Measurements from ENCODE around the gene NLRC4. TPM values are rescaled to one million over a fixed set of nuclear protein-coding genes. Genes with fewer than 3 reads are reported as not detected.
"Not testable (repeated sequence)": the region's sequence is repeated elsewhere in the genome, so short reads cannot be mapped to it uniquely, and the experiment has no call there.

NLRC4 gene
- total RNA-seq, 3 donors from 2014 or later = 0.46 to 1.8 (median 1.5) TPM

- H3K4me3 ChIP-seq = no peak overlapping the region
- intact Hi-C loops (cut with DNase I, micrococcal nuclease) = no loop called here
- no peaks in the 10 kb centered on the region for H3K9me3 ChIP-seq
- DNase-seq = no peak
- ATAC-seq = no peak
- H3K4me1 ChIP-seq (ENCODE audit: low read depth) = no peaks in the 10 kb centered on the region
- TF ChIP-seq CTCF (IDR thresholded peaks at IDR 0.05) = no peak
- H3K36me3 ChIP-seq (ENCODE audit: low read depth) = no peaks in the 10 kb centered on the region
These were observed 41.7 kb downstream of the NLRC4 start for GRCh38 chr2:32222966-32223365.

GRCh38 chr2:32220445-32220844 is 44.2 kb downstream of the NLRC4 start:
- intact Hi-C loops (cut with DNase I, micrococcal nuclease) = no loop called here
- DNase-seq (no peak), ATAC-seq (no peak)
- Histone ChIP-seq H3K4me1 (ENCODE audit: low read depth) (no peaks in the 10 kb centered on the region), H3K36me3 (ENCODE audit: low read depth) (no peaks in the 10 kb centered on the region), H3K9me3 (no peaks in the 10 kb centered on the region), H3K4me3 (no peak overlapping the region)
- no peak for TF ChIP-seq CTCF (IDR thresholded peaks at IDR 0.05)

- H3K9me3 ChIP-seq = no peaks in the 10 kb centered on the region
- no peak for TF ChIP-seq CTCF (IDR thresholded peaks at IDR 0.05)
- intact Hi-C loops (cut with DNase I, micrococcal nuclease) = no loop called here
- H3K36me3 ChIP-seq (ENCODE audit: low read depth) = no peaks in the 10 kb centered on the region
- DNase-seq = no peak
- no peak overlapping the region for H3K4me3 ChIP-seq
- no peak for ATAC-seq
- no peaks in the 10 kb centered on the region for H3K4me1 ChIP-seq (ENCODE audit: low read depth)
These were observed 52.4 kb downstream of the NLRC4 start for GRCh38 chr2:32212295-32212694.

- intact Hi-C loops (cut with DNase I, micrococcal nuclease) = no loop called here
- DNase-seq (no peak), ATAC-seq (no peak)
- Histone ChIP-seq H3K4me3 (no peak overlapping the region), H3K4me1 (ENCODE audit: low read depth) (no peaks in the 10 kb centered on the region), H3K36me3 (ENCODE audit: low read depth) (no peaks in the 10 kb centered on the region), H3K9me3 (no peaks in the 10 kb centered on the region)
- no peak for TF ChIP-seq CTCF (IDR thresholded peaks at IDR 0.05)
These were observed 53.8 kb downstream of the NLRC4 start for GRCh38 chr2:32210767-32211408.

GRCh38 chr2:32203428-32203827 is 61.3 kb downstream of the NLRC4 start:
- DNase-seq; H3K36me3 ChIP-seq (ENCODE audit: low read depth); H3K9me3 ChIP-seq; ATAC-seq; intact Hi-C loops (cut with DNase I, micrococcal nuclease); H3K4me1 ChIP-seq (ENCODE audit: low read depth); H3K4me3 ChIP-seq: not testable (repeated sequence)

GRCh38 chr2:32200814-32201213 is 63.9 kb downstream of the NLRC4 start:
- Histone ChIP-seq H3K9me3 (no peaks in the 10 kb centered on the region), H3K36me3 (ENCODE audit: low read depth) (no peaks in the 10 kb centered on the region), H3K4me1 (ENCODE audit: low read depth) (no peaks in the 10 kb centered on the region), H3K4me3 (no peak overlapping the region)
- DNase-seq (no peak), ATAC-seq (no peak)
- TF ChIP-seq CTCF (IDR thresholded peaks at IDR 0.05) = no peak
- intact Hi-C loops (cut with DNase I, micrococcal nuclease) = no loop called here

Measured in mucosa of descending colon (tissue), 3 donors.